IMR-90 (cell line): ENCODE measurements around the gene YPEL4. TPM values are rescaled to one million over a fixed set of nuclear protein-coding genes. Genes with fewer than 3 reads are reported as not detected.

Source experiments
- ATAC-seq: fragments of 200-7000 bp; cut with Tn5 transposase; 2 replicates; pipeline ENCODE4 v1.9.1; 2020; ENCODE audit warnings: low read depth, mild to moderate bottlenecking, moderate library complexity
- BruUV-seq: library from RNA; stranded (reverse); fragments of 400-500 nt; replicated peaks from 2 replicates; lab custom pipeline; 2021; lab: Mats Ljungman, UMichigan
- CTCF ChIA-PET: fragments of 300-600 bp; formaldehyde crosslinking; extraction: SDS; loops from one replicate; lab custom pipeline; 2021; ENCODE audit warnings: antibody characterized with exemption; lab: Yijun Ruan, JAX
- POLR2A ChIA-PET: fragments of 300-600 bp; sonication (Branson Sonifier 250); formaldehyde crosslinking; loops from one replicate; lab custom pipeline; 2022; ENCODE audit warnings: antibody characterized with exemption; ENCODE audit not compliant: unreplicated experiment; lab: Charles Lee
- DNase-seq: peaks from one replicate; pipeline ENCODE4 v3.0.0; 2013
- H2AFZ ChIP-seq: replicated peaks from 2 replicates; pipeline ENCODE3; 2013; ENCODE audit warnings: low read length, mild to moderate bottlenecking; ENCODE audit not compliant: poor library complexity
- H2AK5ac ChIP-seq: 2 replicates; pipeline ENCODE4 v1.6.1; 2013; ENCODE audit warnings: low read depth, low read length, inconsistent platforms
- H2AK9ac ChIP-seq: replicated peaks from 2 replicates; pipeline ENCODE3; 2013; ENCODE audit warnings: mild to moderate bottlenecking, low read depth, low read length, moderate library complexity; ENCODE audit not compliant: poor library complexity
- H2BK120ac ChIP-seq: 2 replicates; pipeline ENCODE4 v1.6.1; 2013; ENCODE audit warnings: low read depth, low read length, inconsistent platforms
- H2BK15ac ChIP-seq: 3 replicates; pipeline ENCODE4 v1.6.1; 2013; ENCODE audit warnings: low read depth, low read length, inconsistent platforms
- H2BK20ac ChIP-seq: 2 replicates; pipeline ENCODE4 v1.6.1; 2013; ENCODE audit warnings: low read depth, mild to moderate bottlenecking, inconsistent platforms, low read length, moderate library complexity
- H2BK5ac ChIP-seq: 2 replicates; pipeline ENCODE4 v1.6.1; 2013; ENCODE audit warnings: mild to moderate bottlenecking, low read depth, low read length, inconsistent platforms; ENCODE audit not compliant: poor library complexity, severe bottlenecking
- H3K14ac ChIP-seq: replicated peaks from 2 replicates; pipeline ENCODE4 v1.6.1; 2013; ENCODE audit warnings: low read depth, low read length, inconsistent platforms
- H3K18ac ChIP-seq: 2 replicates; pipeline ENCODE4 v1.6.1; 2013; ENCODE audit warnings: low read depth, low read length, control low read depth
- H3K23ac ChIP-seq: 2 replicates; pipeline ENCODE4 v1.6.1; 2013; ENCODE audit warnings: low read depth, low read length, inconsistent platforms
- H3K27ac ChIP-seq: 2 replicates; pipeline ENCODE4 v1.5.1; 2013; ENCODE audit warnings: mild to moderate bottlenecking, control low read depth, low read length; ENCODE audit not compliant: insufficient read depth
- H3K27me3 ChIP-seq: 2 replicates; pipeline ENCODE4 v1.6.1; 2013; ENCODE audit warnings: low read length; ENCODE audit not compliant: control insufficient read depth, insufficient read depth
- H3K36me3 ChIP-seq: 2 replicates; pipeline ENCODE4 v1.6.1; 2013; ENCODE audit warnings: low read length, mixed read lengths; ENCODE audit not compliant: control insufficient read depth, insufficient read depth
- H3K4ac ChIP-seq: 2 replicates; pipeline ENCODE4 v1.6.1; 2013; ENCODE audit warnings: low read depth, low read length, inconsistent platforms
- H3K4me1 ChIP-seq: 2 replicates; pipeline ENCODE4 v1.6.1; 2013; ENCODE audit warnings: low read length, mixed read lengths; ENCODE audit not compliant: control insufficient read depth, insufficient read depth
- H3K4me2 ChIP-seq: 2 replicates; pipeline ENCODE4 v1.6.1; 2013; ENCODE audit warnings: low read depth, mild to moderate bottlenecking, control low read depth, low read length, moderate library complexity
- H3K4me3 ChIP-seq: 2 replicates; pipeline ENCODE4 v1.5.1; 2013; ENCODE audit warnings: low read depth, mild to moderate bottlenecking, control low read depth, low read length, moderate library complexity; ENCODE audit not compliant: insufficient read depth
- H3K56ac ChIP-seq: 2 replicates; pipeline ENCODE4 v1.6.1; 2013; ENCODE audit warnings: low read length, inconsistent platforms; ENCODE audit not compliant: insufficient read depth; ENCODE audit errors: extremely low read depth
- H3K79me1 ChIP-seq, 2 experiments: 2 replicates each; pipeline ENCODE4 v1.6.1; 2013; ENCODE audit warnings: low read length in 2 of 2, inconsistent platforms in 1 of 2, low read depth in 1 of 2
- H3K9ac ChIP-seq: 2 replicates; pipeline ENCODE4 v1.6.1; 2013; ENCODE audit warnings: low read depth, low read length, control low read depth
- H3K9me1 ChIP-seq: 2 replicates; pipeline ENCODE4 v1.6.1; 2013; ENCODE audit warnings: low read length, inconsistent platforms; ENCODE audit not compliant: insufficient read depth
- H3K9me3 ChIP-seq: 2 replicates; pipeline ENCODE4 v1.6.1; 2013; ENCODE audit warnings: low read length; ENCODE audit not compliant: control insufficient read depth, insufficient read depth
- H4K20me1 ChIP-seq: 2 replicates; pipeline ENCODE4 v1.6.1; 2013; ENCODE audit warnings: low read length, inconsistent platforms; ENCODE audit not compliant: insufficient read depth
- H4K5ac ChIP-seq: 2 replicates; pipeline ENCODE4 v1.6.1; 2013; ENCODE audit warnings: mild to moderate bottlenecking, low read depth, low read length, control low read depth
- H4K8ac ChIP-seq, 2 experiments: 2 replicates each; pipeline ENCODE4 v1.6.1; 2013; ENCODE audit warnings: low read depth in 2 of 2, low read length in 2 of 2, control low read depth in 1 of 2, inconsistent platforms in 1 of 2
- H4K91ac ChIP-seq: 2 replicates; pipeline ENCODE4 v1.6.1; 2013; ENCODE audit warnings: low read depth, low read length, inconsistent platforms; ENCODE audit not compliant: insufficient read depth
- CEBPB ChIP-seq: IDR thresholded peaks from 2 replicates; pipeline ENCODE4 v1.6.1; 2012; ENCODE audit warnings: low read depth, low read length, improper control_type of control experiment
- CHD1 ChIP-seq: IDR thresholded peaks from 2 replicates; pipeline ENCODE4 v1.6.1; 2012; ENCODE audit warnings: low read depth, low read length, improper control_type of control experiment
- CTCF ChIP-seq: conservative IDR thresholded peaks from 2 replicates; pipeline ENCODE4 v1.5.1; 2012; ENCODE audit warnings: mild to moderate bottlenecking, low read depth, low read length, improper control_type of control experiment
- ELK1 ChIP-seq: fragments of 150-350 bp; IDR thresholded peaks from 2 replicates; pipeline ENCODE4 v1.6.1; 2016; ENCODE audit warnings: low read depth, mild to moderate bottlenecking, low read length, moderate library complexity, borderline replicate concordance
- FOS ChIP-seq: fragments of 150-350 bp; IDR thresholded peaks from 2 replicates; pipeline ENCODE4 v1.6.1; 2016; ENCODE audit warnings: low read depth, low read length
- MAZ ChIP-seq: IDR thresholded peaks from 2 replicates; pipeline ENCODE4 v1.6.1; 2012; ENCODE audit warnings: low read depth, mild to moderate bottlenecking, low read length, improper control_type of control experiment, moderate library complexity, borderline replicate concordance
- NFE2L2 ChIP-seq: fragments of 150-350 bp; IDR thresholded peaks from 2 replicates; pipeline ENCODE4 v1.6.1; 2016; ENCODE audit warnings: low read depth, mild to moderate bottlenecking, low read length
- RAD21 ChIP-seq: IDR thresholded peaks from 2 replicates; pipeline ENCODE4 v1.6.1; 2012; ENCODE audit warnings: low read length, improper control_type of control experiment
- RFX5 ChIP-seq: IDR thresholded peaks from 2 replicates; pipeline ENCODE4 v1.8.0; 2012; ENCODE audit warnings: low read depth, mild to moderate bottlenecking, low read length, moderate library complexity
- SMC3 ChIP-seq: fragments of 150-350 bp; IDR thresholded peaks from 2 replicates; pipeline ENCODE4 v1.6.1; 2016; ENCODE audit warnings: low read depth, mild to moderate bottlenecking, antibody characterized with exemption, low read length, moderate library complexity
- WGBS, 2 experiments: methylation state at CpG; one replicate each; pipeline versions ENCODE4 v1.1.5 to v1.1.7; 2013; ENCODE audit warnings: missing lambda C conversion rate in 2 of 2; ENCODE audit not compliant: insufficient read length in 1 of 2; ENCODE audit errors: extremely low coverage in 2 of 2; 5-methylcytosine and 5-hydroxymethylcytosine counted together
- dilution Hi-C: fragments of 300-500 bp; cut with HindIII; formaldehyde crosslinking; loops from one replicate; pipeline ENCODE4 v1.14.3; 2018; ENCODE audit warnings: low sequenced_read_pairs; ENCODE audit not compliant: unreplicated experiment
- in situ Hi-C: fragments of 300-500 bp; cut with MboI; formaldehyde crosslinking; loops from 3 replicates; pipeline ENCODE4 v1.14.3; 2019; ENCODE audit warnings: low sequenced_read_pairs, inconsistent platforms, mixed read lengths
- intact Hi-C: fragments of 100-400 bp; cut with micrococcal nuclease; formaldehyde crosslinking; loops from 2 replicates; pipeline ENCODE4 v1.10.0; 2022
- polyA plus RNA-seq, 3 experiments: library from polyadenylated mRNA; depleted of rRNA; stranded (reverse); fragments of >200 nt; gene quantifications; 2 replicates each; pipeline ENCODE4 v1.2.3, GENCODE V29; 2012; ENCODE audit warnings: low replicate concordance in 1 of 3
- total RNA-seq: library from RNA; depleted of rRNA; stranded (reverse); fragments of >200 nt; gene quantifications from 2 replicates; pipeline ENCODE4 v1.2.3, GENCODE V29; 2012
- TF ChIP-seq, protein P1 (sequence below): fragments of 150-350 bp; IDR thresholded peaks from 2 replicates; pipeline ENCODE4 v1.6.1; 2017; ENCODE audit warnings: mild to moderate bottlenecking, antibody characterized with exemption, low read length, low read depth

Gene YPEL4
- total and polyA plus RNA-seq, 2 of the 4 experiments (the other 2 are of a cell fraction): 0.18 to 0.79 TPM

DNA sequence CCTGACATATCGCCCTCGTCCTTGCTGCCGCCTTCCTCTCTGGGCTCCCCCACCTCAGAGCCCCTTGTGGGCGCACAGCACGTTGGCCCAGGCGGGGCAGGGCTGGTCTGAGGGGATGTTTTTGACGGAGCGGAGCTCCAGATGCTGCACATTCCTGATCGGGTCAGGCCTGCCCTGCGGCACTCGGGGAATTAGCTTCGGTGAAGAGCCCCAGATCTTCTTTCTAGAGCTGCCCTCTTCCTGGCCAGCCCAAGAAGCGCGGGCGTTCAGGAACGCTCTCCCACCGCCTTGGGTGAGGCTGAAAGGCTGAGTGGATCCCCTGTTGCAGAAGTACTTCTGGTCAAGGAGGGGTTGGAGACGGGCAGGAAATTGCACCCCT, 12.1 kb downstream of the YPEL4 start:
- peaks cover 36% of the 10 kb centered on the region for H4K20me1 ChIP-seq
- H2AK5ac ChIP-seq: peak overlapping the region; percentile 67
- peak overlapping the region; percentile 74 for H2BK5ac ChIP-seq
- peak overlapping the region; percentile 93 for H3K4ac ChIP-seq
- peak overlapping the region; percentile 78 for H3K14ac ChIP-seq
- TF ChIP-seq CEBPB (no peak), NFE2L2 (no peak), CHD1 (no peak), FOS (no peak), ELK1 (no peak), SMC3 (no peak), RFX5 (no peak), CTCF (no peak), MAZ (no peak), RAD21 (no peak)
- TF ChIP-seq, protein P1, sequence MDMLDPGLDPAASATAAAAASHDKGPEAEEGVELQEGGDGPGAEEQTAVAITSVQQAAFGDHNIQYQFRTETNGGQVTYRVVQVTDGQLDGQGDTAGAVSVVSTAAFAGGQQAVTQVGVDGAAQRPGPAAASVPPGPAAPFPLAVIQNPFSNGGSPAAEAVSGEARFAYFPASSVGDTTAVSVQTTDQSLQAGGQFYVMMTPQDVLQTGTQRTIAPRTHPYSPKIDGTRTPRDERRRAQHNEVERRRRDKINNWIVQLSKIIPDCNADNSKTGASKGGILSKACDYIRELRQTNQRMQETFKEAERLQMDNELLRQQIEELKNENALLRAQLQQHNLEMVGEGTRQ: no peak
- H3K27me3 ChIP-seq: peaks cover 14% of the 10 kb centered on the region
- H3K36me3 ChIP-seq: peaks cover 1% of the 10 kb centered on the region; the same call in 1 of the 2 replicates
- in situ Hi-C loops (no loop called here), dilution Hi-C loops (no loop called here), intact Hi-C loops (no loop called here)
- H2BK15ac ChIP-seq: 0 out of 3 replicates have a peak overlapping the region, but pooled peaks have one; percentile 12
- H3K56ac ChIP-seq: peak overlapping the region; percentile 66; the same call in 1 of the 2 replicates
- peak overlapping the region; percentile 61 for H3K9ac ChIP-seq
- ChIA-PET POLR2A (no interaction called here), CTCF (no interaction called here)
- peak overlapping the region; percentile 90 to 92 for H4K8ac ChIP-seq
- peak overlapping the region; percentile 89; the same call in 1 of the 2 replicates for H3K23ac ChIP-seq
- DNase-seq: no peak
- H2BK20ac ChIP-seq: peak overlapping the region; percentile 69
- peaks cover 13% of the 10 kb centered on the region for H3K4me1 ChIP-seq
- peak overlapping the region; percentile 96 for H3K4me3 ChIP-seq
- H4K91ac ChIP-seq: peak overlapping the region; percentile 92
- BruUV-seq: no TSS peak
- peaks cover 16 to 47% of the 10 kb centered on the region in 2 experiments for H3K79me1 ChIP-seq
- peak overlapping the region; percentile 99 for H2AFZ ChIP-seq
- WGBS, 2 experiments: 28% methylated on average over 3 of the region's 18 CpGs; no CpG with 5 or more reads in 1 of the 2 experiments
- ATAC-seq: peak; percentile 15
- no peaks in the 10 kb centered on the region for H3K9me3 ChIP-seq
- H3K27ac ChIP-seq: peak overlapping the region; percentile 80
- H3K18ac ChIP-seq: no peak overlapping the region; the same call in 1 of the 2 replicates
- H2BK120ac ChIP-seq: peak overlapping the region; percentile 88
- peak overlapping the region; percentile 46; the same call in 1 of the 2 replicates for H4K5ac ChIP-seq
- peaks cover 12% of the 10 kb centered on the region for H3K9me1 ChIP-seq
- peak overlapping the region; percentile 100 for H2AK9ac ChIP-seq
- H3K4me2 ChIP-seq: peak overlapping the region; percentile 85
